GM19193 (cell line): ENCODE measurements around the gene NKAIN1.

Experiments used
- POLR2A ChIP-seq: IDR thresholded peaks from 4 replicates; pipeline ENCODE4 v1.6.1; 2011; ENCODE audit not compliant: insufficient read depth, insufficient read length; ENCODE audit errors: extremely low read depth

NKAIN1 gene

GRCh38 chr1:31145648-31146047 lies 94.0 kb downstream of the NKAIN1 start:
- TF ChIP-seq POLR2A = no peak

DNA sequence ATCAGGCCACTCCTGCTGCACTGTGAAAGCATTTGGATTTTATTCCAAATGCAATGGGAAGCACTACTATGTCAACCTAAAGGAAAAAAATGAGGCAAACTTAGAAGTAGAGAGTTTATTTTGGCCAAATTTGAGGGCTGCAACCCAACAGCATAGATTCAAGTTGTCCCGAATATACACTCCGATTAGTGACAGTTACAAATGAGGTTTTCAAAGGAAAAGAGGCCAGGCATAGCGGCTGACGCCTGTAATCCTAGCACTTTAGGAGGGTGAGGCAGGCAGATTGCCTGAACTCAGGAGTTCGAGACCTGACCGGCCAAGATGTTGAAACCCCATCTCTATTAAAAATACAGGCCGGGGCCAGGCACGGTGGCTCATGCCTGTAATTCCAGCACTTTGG lies 95.2 kb downstream of the NKAIN1 start:
- TF ChIP-seq POLR2A = no peak

GRCh38 chr1:31143455-31143854 lies 96.2 kb downstream of the NKAIN1 start:
- TF ChIP-seq POLR2A = no peak

GRCh38 chr1:31142406-31142805 lies 97.3 kb downstream of the NKAIN1 start:
- TF ChIP-seq POLR2A = no peak

- TF ChIP-seq POLR2A = no peak
Measured at GRCh38 chr1:31140299-31140698, 99.4 kb downstream of the NKAIN1 start.

- TF ChIP-seq POLR2A = no peak
Measured at GRCh38 chr1:31135973-31136600, 103.6 kb downstream of the NKAIN1 start.

- TF ChIP-seq POLR2A = no peak
Measured at GRCh38 chr1:31133368-31133767, 106.3 kb downstream of the NKAIN1 start.
